Medulla oblongata (tissue), 1 donor: ENCODE results near the gene FREM2.

ENCODE experiments used
- DNase-seq: peaks from one replicate; pipeline ENCODE4 v3.0.0-alpha.2; 2015; ENCODE audit errors: extremely low spot score

The FREM2 gene

DNA sequence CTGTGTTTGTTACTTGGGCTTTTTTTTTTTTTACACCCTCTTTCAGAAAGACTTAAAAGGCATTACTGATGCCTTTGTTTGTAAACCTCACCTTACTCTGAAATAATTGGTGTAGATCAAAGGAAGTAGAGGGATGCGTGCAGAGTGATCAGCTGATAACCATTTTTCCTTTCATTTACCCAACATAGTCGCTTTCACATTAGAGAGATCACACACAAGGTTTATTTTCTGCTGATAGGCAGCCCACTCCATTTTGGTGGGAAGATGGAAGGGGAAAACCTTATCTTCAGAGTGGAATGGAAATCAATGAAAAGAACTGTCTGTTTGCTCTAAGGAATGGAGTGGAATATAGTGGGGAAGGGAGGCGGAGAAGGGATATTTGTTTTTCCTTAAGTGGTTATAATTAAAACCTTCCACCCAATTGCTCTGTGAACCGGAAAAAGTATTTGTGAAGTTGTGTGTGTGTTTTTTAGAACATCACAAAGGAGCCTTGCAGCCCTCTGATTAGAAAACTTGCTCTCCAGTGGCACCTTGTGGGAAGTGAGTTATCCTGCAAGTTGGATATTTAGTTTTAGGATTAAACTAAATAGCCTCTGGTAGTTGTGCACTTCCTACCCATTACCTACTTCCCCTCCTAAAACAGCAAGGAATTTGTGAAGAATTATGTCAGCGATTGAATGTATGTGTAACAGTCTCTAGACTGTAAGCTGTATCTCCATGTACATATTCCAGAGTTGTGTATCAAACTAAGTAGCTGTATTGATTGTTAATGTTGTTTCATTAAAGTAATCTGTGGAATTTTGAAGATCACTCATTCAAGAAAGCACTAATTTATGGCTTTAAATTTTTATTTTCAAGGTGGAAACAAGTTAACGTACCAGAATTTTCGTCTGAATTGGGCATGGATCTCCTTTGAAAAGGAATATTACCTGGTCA lies 76.8 kb downstream of the FREM2 start:
- peak; percentile 80 for DNase-seq

DNA sequence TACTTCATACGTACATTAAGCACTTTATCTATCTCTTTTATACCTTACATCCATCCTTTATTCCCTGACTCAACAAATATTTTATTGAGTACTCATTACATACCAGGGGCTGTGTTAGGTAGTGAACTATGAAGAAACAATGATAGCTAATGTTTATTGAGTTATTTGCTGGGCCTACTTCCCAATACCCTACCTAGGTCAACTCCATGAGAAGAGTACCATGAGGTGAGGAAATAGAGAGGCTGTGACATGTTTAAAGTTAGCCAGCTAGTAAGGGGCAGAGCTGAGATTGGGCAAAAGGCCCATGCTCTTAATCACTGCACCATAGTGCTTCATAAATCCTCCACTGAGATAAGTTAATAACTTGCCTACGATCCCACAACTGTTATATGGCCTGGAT lies 79.9 kb downstream of the FREM2 start:
- peak; percentile 10 for DNase-seq

DNA sequence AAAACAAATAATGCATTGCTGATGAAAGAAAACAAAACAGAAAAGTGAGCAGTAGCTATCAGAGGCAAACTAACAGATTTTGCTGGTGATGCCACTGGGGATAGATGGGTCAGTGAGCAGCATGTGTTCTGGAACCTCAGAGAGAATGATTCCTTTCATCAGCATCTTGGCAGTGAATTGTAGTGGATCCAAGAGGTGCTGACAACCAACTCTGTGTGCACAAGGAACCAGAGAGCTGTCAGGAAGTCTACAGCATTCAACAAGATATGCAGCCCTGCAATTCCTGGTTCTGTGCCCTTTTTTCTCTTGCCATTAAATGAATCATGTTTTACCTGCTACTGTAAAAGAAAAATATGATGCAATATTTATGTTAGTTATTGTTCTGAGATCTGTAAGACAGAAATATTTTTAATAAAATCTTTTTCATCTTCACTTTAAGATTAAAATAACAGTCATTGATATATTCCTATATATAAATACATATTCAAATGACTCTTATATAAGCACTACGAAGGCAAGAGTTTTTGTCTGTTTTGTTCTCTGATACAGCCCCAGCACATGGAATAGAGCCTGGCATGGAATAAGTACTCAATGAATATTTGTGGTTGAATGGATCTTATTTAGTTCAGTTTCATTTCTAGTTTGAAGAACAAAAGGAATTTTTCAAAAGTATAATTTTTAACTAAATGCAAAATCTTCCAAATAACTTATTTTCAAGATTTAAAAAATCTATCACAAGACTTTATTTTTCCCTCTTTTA lies 80.8 kb downstream of the FREM2 start:
- peak; percentile 93 for DNase-seq

GRCh38 chr13:38769526-38769925 lies 82.6 kb downstream of the FREM2 start:
- no peak for DNase-seq

DNA sequence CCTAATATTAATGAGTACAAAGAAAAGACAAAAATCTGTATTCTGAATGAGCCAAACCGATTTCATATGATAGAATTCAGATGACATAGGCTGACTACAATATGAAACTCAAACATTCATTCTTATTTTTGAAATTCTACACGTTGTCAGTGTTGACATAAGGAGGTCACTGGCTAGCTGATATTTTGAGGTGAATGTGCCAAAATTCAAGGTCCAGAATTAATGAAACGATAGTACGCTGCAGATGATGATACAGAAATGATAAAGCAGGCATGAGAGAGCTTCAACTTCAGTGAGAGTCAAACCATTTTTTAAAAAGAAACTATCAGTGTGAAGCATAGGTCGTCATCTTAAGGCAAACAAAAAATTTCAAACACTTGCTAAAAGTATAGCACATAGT lies 88.2 kb downstream of the FREM2 start:
- DNase-seq = no peak

DNA sequence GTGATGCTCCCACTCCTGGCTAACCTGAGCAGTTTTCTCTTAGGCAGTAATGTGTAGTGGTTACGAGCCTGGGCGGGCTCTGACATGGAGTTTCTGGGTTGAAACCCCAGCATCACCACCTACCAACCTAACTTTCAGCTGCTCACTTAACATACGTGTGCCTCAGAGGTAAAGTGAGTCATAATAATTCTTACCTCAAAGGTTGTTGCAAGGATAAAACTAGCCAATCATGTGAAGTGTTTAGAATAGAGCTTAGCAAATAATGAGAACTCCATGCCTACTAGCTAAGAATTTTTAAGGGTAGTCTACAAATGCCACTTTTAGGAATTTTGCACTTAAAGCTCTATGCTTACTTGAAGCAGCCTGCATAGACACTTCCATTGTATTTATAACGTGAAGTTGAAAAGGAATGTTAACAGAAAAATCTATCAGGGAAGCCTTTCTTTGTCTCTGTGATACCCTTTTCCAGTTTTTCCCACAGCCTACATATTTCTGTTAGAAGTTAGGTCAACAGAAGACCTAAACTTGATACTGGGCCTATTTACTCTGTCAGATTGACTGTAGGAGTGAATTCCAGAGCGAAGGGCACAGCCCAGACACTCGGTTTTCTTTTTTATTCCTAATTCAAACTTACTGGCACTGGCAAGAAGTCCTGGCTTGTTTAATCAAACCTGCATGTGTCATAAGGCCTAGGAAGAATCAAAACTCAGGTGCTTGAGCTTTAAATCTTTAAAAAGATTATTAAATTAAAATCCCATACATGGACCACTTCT lies 90.7 kb downstream of the FREM2 start:
- DNase-seq = no peak

GRCh38 chr13:38781539-38781938 lies 94.7 kb downstream of the FREM2 start:
- no peak for DNase-seq

DNA sequence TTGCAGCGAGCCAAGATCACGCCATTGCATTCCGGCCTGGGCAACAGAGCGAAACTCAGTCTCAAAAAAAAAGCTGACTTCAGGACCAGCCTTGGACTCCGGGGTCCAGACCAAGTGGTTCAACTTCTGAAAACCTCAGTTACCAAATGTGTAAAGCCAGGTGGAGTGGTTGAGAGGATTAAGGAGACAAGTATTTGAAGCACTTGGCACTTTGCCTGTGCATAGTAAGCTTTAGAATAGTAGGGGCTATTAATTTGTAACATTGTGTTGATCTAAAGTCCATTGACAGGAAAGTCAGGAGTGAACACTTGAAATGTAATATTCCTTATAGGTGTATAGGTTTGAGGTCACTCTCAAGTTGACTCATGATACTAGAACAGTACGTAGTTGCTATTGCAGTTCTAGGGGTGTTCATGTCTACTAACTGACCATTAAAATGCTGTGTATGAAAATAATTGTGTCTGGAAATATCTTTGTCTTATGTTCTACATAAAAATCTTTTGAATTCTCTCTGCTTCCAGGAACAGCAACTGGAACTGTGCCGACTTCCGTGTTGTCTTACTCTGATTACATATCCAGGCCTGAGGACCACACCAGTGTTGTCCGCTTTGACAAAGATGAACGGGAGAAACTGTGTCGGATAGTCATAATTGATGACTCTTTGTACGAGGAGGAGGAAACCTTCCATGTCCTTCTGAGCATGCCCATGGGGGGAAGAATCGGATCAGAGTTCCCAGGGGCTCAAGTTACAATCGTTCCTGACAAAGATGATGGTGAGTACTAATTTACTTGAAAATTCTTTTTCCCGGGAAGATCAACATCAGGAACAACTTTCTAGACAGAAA lies 97.4 kb downstream of the FREM2 start:
- no peak for DNase-seq

- no peak for DNase-seq
These were observed 98.2 kb downstream of the FREM2 start for GRCh38 chr13:38785042-38785441.

GRCh38 chr13:38785490-38785889 lies 98.6 kb downstream of the FREM2 start:
- no peak for DNase-seq

GRCh38 chr13:38787550-38787949 lies 100.7 kb downstream of the FREM2 start:
- DNase-seq = no peak

DNA sequence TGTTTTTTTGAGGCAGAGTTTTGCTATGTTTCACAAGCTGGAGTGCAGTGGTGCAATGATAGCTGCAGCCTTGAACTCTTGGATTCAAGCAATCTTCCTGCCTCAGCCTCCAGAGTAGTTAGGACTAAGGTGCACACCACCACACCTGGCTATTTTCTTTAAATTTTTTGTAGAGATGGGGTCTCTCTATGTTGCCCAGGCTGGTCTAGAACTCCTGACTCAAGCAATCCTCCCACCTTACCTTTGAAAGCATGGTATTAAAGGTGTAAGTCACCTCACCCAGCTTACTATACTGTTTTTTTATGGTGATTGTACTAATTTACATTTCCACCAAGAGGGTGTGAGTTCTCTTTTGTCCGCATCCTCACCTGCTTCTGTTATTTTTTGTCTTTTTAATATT lies 110.0 kb downstream of the FREM2 start:
- DNase-seq = no peak

DNA sequence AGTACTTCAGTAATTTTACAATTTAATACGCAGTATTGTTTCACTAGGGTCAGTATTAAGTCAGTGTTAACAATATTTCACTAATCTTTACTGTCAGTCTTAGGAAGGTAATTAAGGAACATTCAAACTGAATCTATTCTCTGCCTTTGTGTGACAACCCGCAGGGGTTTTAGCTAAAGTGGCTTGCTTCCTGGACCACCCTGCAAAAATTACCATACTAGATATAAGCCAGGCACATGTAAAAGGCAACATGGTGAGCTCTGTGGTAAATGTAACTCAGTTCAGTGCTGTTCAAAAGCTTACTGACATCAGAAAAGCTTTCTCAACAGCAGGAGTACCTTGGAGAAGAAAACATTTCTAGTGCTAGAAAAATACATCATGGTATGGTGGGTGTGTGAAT lies 116.7 kb downstream of the FREM2 start:
- DNase-seq = no peak

- DNase-seq = no peak
These were observed 117.2 kb downstream of the FREM2 start for GRCh38 chr13:38804061-38804460.

- DNase-seq = peak; percentile 29
These were observed 117.7 kb downstream of the FREM2 start for GRCh38 chr13:38804536-38804935.

DNA sequence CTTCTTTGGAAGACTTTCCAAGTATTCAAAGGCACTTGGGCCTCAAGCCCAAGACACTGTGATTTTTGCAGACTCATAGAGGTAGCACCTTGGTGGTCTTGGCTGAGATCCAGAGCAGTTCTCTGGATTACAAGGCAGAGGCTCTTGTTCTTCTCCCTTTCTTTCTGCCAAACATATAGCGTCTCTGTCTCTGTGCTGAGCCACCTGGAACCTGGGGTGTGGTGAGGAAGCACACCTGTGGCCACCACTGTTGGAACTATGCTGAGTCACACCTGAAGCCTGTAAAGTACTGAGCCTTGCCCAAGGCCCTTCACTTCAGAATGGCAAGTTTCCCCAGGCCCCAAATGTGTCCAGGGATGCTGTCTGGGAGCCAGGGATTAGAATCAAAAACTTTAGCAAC lies 127.5 kb downstream of the FREM2 start:
- DNase-seq = no peak

DNA sequence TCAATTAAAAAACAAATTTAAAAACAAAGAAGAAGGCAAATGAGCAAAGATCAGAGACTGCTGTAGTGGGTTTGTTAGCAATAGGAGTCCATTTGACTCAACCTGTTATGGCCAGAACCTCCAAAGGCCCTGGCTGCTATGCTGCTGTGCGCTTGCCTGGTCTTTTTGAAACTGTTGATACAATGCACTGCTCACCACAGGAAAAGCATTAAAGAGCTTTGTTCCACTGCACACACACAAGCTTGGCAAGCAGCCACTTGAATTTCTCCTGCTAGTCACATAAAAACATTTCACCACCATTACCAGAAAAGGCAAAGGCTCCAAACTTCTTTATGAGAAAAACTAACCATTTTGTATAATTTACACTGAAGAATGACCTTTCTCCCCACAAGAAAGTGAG lies 132.2 kb downstream of the FREM2 start:
- peak; percentile 72 for DNase-seq

DNA sequence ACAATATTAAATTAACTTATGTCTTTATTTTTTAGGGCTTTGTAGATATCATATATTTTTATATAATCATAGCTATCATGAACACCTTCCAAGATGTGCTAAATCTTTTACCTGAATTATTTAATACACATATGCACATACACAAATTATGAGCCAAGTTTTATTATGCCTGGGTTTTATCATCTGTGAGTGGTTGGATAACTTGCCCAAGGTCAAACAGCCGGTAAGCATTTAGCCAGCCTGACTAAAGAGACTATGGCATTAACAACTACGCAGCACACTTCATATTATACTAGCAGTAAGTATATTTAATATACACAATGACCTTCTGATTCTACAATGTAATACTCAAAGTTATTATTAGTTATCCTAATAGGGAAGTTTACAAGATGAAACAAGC lies 132.7 kb downstream of the FREM2 start:
- no peak for DNase-seq

DNA sequence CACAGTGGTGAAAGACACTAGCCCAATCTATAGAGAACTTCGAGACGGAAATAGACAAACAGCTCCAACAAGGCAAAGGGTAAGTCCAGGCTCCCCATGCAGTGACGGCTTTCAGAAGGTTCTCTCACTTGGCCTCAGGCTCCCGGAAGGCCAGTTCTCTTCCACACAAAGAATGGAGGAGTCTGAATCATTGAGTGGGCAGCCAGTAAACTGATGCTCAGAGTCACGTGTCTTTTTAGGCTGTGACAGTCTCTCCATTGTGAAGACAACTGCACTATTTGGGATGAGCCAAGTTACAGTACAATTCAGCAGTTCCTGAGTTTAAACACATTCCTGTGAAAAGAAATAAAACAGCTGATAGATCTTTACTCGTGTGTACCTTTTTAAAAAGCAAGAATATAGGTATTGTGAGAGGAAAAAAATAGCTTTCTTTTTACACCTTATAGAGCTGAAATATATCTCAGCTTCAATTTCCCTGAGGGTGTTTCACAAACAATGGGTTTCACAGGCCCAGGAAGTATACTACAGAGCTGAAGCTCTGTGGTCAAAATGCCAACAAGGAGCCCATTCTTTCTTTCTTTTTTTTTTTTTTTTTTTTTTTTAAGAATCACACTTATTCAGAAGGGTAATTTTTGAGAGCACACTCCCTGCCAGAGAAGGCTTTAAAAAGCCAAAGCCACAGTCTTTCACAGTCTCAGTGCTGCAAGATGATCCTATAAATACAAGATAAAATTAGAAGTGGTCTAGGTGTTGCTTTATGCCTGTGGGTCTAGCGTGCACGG lies 135.1 kb downstream of the FREM2 start:
- peak; percentile 92 for DNase-seq

DNA sequence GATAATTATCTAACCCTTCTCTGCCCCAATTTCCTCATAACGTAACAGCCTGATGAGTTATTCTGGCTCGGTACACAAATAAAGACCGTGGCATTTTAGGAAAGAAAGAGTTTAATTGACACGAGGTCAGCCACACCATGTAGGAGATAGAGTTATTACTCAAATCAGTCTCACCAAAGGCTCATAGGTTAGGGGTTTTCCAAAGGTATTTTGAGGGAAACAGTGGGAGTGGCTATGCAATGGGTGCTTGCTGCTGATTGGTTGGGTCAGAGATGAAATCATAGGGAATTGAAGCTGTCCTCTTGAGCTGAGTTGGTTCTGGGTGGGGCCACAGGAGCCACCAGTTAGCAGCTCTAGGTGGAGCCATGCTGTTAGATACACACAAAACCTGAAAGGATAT lies 137.5 kb downstream of the FREM2 start:
- DNase-seq = no peak
